ENCODE measurements around the gene CPLANE1.
"Not testable (repeated sequence)": the region's sequence is repeated elsewhere in the genome, so short reads cannot be mapped to it uniquely, and the experiment has no call there.

The CPLANE1 gene

GRCh38 chr5:37121465-37121864 lies 127.7 kb downstream of the CPLANE1 start:
- no peak for DNase-seq (ENCODE audit: low read depth in 2 of 2)

GRCh38 chr5:37121027-37121426 lies 128.1 kb downstream of the CPLANE1 start:
- no peak for DNase-seq (ENCODE audit: low read depth in 2 of 2)

GRCh38 chr5:37120270-37120669 lies 128.9 kb downstream of the CPLANE1 start:
- no peak for DNase-seq (ENCODE audit: low read depth in 2 of 2)

- no peak for DNase-seq (ENCODE audit: low read depth in 2 of 2)
Observed at GRCh38 chr5:37116359-37116758, 132.8 kb downstream of the CPLANE1 start.

- no peak for DNase-seq (ENCODE audit: low read depth in 2 of 2)
Observed at GRCh38 chr5:37112383-37112991, 136.7 kb downstream of the CPLANE1 start.

- DNase-seq (ENCODE audit: low read depth in 2 of 2), result peak in 1 of 2 donors; percentile 4
Observed at GRCh38 chr5:37111426-37112382, 137.5 kb downstream of the CPLANE1 start.

GRCh38 chr5:37110135-37110534 lies 139.0 kb downstream of the CPLANE1 start:
- DNase-seq (ENCODE audit: low read depth in 2 of 2), result no peak

- DNase-seq (ENCODE audit: low read depth in 2 of 2), result no peak
Observed at GRCh38 chr5:37109338-37109737, 139.8 kb downstream of the CPLANE1 start.

GRCh38 chr5:37103302-37103701 lies 145.9 kb downstream of the CPLANE1 start:
- DNase-seq (ENCODE audit: low read depth in 2 of 2), result no peak

- DNase-seq (ENCODE audit: low read depth in 2 of 2), result not testable (repeated sequence)
Observed at GRCh38 chr5:37099267-37099666, 149.9 kb downstream of the CPLANE1 start.

- DNase-seq (ENCODE audit: low read depth in 2 of 2), result not testable (repeated sequence)
Observed at GRCh38 chr5:37093795-37094194, 155.4 kb downstream of the CPLANE1 start.

GRCh38 chr5:37090781-37091180 lies 158.4 kb downstream of the CPLANE1 start:
- no peak for DNase-seq (ENCODE audit: low read depth in 2 of 2)

- no peak for DNase-seq (ENCODE audit: low read depth in 2 of 2)
Observed at GRCh38 chr5:37090123-37090726, 159.0 kb downstream of the CPLANE1 start.

- DNase-seq (ENCODE audit: low read depth in 2 of 2), result no peak
Observed at GRCh38 chr5:37088009-37088408, 161.2 kb downstream of the CPLANE1 start.

- DNase-seq (ENCODE audit: low read depth in 2 of 2), result no peak
Observed at GRCh38 chr5:37086466-37087173, 162.6 kb downstream of the CPLANE1 start.

- not testable (repeated sequence) for DNase-seq (ENCODE audit: low read depth in 2 of 2)
Observed at GRCh38 chr5:37086026-37086425, 163.2 kb downstream of the CPLANE1 start.

GRCh38 chr5:37082977-37083376 lies 166.2 kb downstream of the CPLANE1 start:
- DNase-seq (ENCODE audit: low read depth in 2 of 2), result not testable (repeated sequence)

- DNase-seq (ENCODE audit: low read depth in 2 of 2), result no peak
Observed at GRCh38 chr5:37080697-37081096, 168.5 kb downstream of the CPLANE1 start.

- DNase-seq (ENCODE audit: low read depth in 2 of 2), result no peak
Observed at GRCh38 chr5:37077146-37077545, 172.0 kb downstream of the CPLANE1 start.

GRCh38 chr5:37075399-37075950 lies 173.7 kb downstream of the CPLANE1 start:
- DNase-seq (ENCODE audit: low read depth in 2 of 2), result no peak

- no peak for DNase-seq (ENCODE audit: low read depth in 2 of 2)
Observed at GRCh38 chr5:37071901-37072581, 177.1 kb downstream of the CPLANE1 start.
